Stimulated activated CD4-positive, alpha-beta T cell treated with anti-CD3 and anti-CD28 coated beads, Interleukin-2, amount 100 ng/mL, for 4 hours (primary cell): ENCODE measurements around the gene ADAMTS3.
"Not testable (repeated sequence)": the region's sequence is repeated elsewhere in the genome, so short reads cannot be mapped to it uniquely, and the experiment has no call there.

Source experiments
- DNase-seq: peaks from one replicate; pipeline ENCODE4 v3.0.0-alpha.2; 2020; ENCODE audit warnings: low read depth

The ADAMTS3 gene

GRCh38 chr4:72468904-72469502, 100.0 kb downstream of the ADAMTS3 start:
- no peak for DNase-seq

- DNase-seq = no peak
Measured at GRCh38 chr4:72467633-72468032, 101.4 kb downstream of the ADAMTS3 start.

DNA sequence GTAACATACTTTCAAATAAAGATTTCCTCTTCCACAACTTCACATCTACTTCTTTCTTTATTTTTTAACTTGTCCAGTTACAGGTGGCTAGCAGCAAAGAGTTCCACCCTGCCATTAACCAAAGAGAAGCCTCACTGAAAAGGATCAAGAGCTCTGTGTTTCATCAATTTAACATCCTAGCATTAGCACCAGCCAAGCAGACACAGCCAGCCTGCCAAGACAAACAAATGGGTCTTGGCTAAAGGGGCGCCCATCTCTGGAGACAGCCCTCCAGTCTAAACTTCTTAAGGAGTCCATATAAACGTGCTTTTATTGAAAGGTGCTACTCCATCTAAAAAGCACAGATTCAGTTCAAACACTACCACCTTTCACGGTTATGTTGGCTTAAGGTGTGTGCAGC, 105.3 kb downstream of the ADAMTS3 start:
- no peak for DNase-seq

- no peak for DNase-seq
Measured at GRCh38 chr4:72457158-72457557, 111.9 kb downstream of the ADAMTS3 start.

GRCh38 chr4:72451349-72451748, 117.7 kb downstream of the ADAMTS3 start:
- no peak for DNase-seq

- DNase-seq = no peak
Measured at GRCh38 chr4:72449705-72450104, 119.3 kb downstream of the ADAMTS3 start.

DNA sequence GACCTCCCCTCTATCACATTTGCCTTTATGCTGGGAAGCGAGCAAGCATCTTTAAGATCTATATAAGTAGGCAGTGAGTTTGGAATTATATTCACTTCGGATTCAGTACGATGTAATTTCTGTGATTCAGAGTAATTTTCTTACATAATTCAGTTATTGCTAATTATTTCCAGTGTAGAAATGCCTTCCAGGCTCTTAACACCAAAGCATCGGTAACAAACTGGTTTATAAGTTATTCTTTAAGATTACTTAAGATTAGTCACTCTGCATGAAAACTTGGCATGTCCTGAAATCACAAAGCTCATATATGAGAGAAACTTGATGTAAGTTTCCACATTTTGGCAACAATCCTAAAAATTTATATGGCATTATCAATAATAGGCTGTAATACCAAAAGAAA, 120.8 kb downstream of the ADAMTS3 start:
- DNase-seq = no peak

- DNase-seq = no peak
Measured at GRCh38 chr4:72446353-72447055, 122.5 kb downstream of the ADAMTS3 start.

GRCh38 chr4:72444092-72444491, 124.9 kb downstream of the ADAMTS3 start:
- no peak for DNase-seq

DNA sequence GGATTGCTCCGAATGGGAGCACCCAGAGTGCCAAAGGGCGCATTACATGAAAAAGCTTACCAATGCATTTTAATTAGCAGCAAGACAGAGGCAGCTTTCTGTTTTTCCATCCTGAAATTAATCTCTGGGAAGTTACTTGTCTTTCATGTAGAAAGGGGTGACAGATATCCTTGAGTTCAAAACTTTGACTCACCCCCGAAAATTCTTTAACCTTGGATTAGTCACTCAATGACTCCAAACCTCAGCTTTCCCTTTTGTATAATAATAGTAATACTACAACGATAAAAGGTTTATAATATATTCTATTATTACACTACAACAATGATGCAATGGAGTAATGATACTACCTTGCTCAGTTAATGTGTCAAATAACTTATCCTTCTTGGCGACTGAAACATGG, 126.3 kb downstream of the ADAMTS3 start:
- no peak for DNase-seq

GRCh38 chr4:72442147-72442546, 126.9 kb downstream of the ADAMTS3 start:
- no peak for DNase-seq

DNA sequence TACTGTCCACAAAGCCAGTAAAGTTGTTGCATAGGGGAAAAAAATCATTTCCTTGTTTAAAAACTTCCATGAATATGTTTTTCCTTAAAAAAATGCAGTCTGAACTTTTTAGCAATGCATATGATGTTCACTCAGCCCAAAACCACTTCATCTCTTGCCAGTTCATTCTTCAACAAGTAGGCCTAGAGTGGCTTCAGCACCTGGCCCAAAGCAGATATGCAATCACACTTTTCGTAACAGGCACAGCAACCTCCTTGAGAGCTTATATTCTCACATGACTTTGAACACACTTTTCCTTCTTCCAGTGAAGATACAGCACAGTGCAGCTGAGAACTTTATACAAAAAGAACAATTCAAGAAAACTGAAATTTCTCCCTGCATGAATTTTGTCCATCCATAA, 128.6 kb downstream of the ADAMTS3 start:
- no peak for DNase-seq

DNA sequence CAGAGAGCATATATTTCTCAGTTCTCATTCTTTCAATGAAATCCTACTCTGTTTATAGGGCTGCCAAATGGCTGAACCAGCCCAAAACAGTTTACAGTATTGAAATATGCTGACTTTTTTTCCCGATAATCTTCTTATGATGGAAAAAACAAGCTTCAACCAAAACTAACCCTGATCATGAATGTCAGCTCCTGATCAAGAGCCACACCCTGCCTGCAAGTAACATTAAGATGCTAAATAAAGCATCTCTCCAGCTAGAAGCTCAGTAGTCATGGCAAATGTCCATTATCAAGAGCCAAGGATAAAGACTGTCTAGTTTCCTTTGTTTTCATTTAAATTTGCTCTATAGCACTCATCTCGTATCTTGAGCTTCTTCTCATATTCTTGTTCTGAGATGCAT, 136.0 kb downstream of the ADAMTS3 start:
- no peak for DNase-seq

DNA sequence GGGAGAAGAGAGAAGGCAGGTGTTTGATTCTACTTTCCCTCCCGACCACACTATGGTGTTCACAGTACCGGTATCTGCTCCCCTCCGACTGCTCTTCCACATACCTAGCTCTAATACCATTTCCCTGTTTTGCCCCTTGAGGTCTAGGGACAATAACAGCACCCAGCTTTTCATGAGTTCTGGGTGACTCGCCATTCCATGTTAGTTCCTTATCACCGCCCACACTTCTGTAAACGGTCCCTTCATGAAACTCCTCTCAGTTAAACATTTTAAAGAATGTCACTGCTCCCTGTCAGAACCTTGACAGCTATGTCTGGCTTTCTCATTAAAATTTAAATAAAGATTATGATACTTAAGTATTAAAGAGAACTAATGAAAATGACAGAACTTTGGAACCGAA, 136.7 kb downstream of the ADAMTS3 start:
- DNase-seq = no peak

- DNase-seq = no peak
Measured at GRCh38 chr4:72430988-72431387, 138.0 kb downstream of the ADAMTS3 start.

DNA sequence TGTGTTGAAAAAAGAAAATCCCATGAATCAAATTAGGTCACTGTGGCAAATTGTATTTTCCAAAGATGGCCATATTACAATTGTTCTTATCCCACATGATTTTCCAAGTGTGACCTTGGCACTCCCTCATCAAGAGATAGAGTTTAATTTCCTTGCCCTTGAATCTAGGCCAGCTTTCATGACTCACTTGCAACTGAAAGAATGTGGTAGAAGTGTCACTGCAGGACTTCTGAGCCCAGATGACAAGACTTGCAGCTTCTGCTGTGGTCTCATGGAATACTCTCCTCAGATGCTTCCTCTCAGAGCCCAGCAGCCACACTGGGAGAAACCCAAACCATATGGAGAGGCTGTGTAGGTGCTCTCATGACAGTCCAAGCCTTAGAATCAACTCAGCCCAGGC, 139.0 kb downstream of the ADAMTS3 start:
- DNase-seq = no peak

DNA sequence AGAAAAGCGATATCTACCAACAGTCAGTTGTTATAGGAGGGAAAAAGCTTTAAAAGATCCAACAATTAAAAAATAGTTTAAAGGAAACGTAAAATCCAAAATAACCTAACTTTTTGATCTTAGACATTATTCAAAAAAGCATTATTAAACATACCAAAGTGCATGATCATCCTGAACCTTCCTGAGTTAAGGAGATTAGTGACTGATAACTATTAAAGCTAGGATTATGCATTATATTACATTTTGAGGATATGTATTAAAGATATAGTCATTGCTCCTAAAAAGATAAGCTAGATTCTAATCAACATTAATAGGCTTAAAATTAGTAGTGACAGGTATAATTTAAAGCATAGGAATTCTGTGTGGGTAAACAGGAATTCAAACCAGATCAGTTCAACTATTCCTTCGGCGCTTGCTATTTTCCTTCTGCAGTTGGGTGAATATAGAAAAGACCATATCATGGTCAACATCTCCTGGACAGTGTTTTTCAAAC, 139.6 kb downstream of the ADAMTS3 start:
- DNase-seq = no peak

DNA sequence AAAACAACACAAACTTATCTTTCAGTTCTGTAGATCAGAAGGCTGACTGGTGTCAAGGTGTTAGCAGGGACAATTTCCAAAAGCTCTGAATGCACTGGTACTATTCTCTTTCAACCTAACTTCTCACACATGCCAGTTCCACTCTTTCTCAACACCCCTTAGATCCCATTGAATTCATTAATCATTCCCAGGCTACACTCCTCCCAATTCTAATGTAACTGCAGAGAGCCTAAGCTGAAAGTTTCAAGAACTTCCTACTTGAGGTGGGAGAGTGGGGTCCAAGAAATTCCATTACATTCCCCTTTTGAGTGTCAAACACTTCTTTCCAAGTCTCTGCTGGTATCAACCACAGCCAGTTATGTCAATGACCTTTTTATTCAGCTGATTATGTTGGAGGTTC, 142.0 kb downstream of the ADAMTS3 start:
- DNase-seq = no peak

- not testable (repeated sequence) for DNase-seq
Measured at GRCh38 chr4:72425908-72426307, 143.1 kb downstream of the ADAMTS3 start.

DNA sequence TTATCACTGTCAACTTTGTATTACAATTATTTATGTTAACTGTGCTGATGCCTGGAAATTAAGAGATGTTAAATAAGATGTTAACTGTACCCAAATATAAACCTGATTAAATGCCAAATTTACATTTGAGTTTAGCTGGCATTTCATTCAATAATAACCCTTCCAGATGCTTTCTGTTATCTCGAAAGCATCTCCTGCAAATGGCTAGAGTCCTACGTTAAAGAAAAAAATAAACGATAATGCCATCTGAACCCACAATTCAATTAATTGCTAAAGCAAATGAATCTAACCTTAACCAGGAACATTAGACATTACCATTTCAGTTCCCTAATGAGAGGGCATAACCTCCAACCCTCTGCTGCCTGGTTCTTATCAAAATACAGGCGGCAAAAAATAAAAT, 145.0 kb downstream of the ADAMTS3 start:
- no peak for DNase-seq

DNA sequence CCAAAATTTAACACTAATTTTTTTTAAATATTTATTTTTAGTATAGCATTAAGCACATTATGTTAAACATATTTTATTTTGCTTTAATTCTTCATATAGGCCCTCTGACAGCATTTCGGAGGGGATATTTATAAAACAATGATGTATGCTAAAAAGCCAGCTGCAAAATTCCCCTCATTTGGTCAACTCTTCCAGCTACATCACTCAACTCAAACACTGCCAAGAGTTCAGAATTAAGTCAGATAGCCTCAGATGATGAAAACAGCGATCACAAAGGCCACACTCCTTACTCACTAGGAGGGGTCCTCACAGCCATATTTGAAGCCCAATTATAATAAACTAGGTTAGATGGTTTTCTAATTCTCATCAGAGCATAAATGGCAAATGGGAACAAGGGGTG, 146.6 kb downstream of the ADAMTS3 start:
- DNase-seq = no peak

GRCh38 chr4:72418458-72418857, 150.6 kb downstream of the ADAMTS3 start:
- no peak for DNase-seq

DNA sequence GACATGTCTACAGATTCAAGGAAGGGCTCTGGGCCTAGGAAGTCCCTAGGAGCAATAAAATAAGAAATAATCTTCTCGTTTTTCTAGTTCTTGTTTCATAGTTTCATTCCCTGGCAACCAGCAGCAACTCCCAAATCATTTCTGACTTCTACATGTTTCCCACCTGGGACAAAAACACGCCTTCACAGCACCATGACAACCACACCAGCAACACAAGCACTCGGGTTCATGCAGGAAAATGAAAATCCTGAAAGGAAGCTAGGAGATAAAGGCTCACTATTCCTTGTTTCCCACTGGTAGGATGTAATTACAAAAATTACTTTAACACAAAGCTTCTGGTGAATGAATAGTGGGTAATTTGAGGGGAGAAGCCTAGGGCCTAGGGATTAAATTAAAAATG, 158.9 kb downstream of the ADAMTS3 start:
- no peak for DNase-seq

GRCh38 chr4:72408568-72408967, 160.5 kb downstream of the ADAMTS3 start:
- no peak for DNase-seq
